Keratinocyte (primary cell): Measurements from ENCODE around the gene TJP3. TPM values are rescaled to one million over a fixed set of nuclear protein-coding genes. Genes with fewer than 3 reads are reported as not detected.

Experiments
- DNase-seq: peaks from one replicate; pipeline ENCODE4 v3.0.0-alpha.2; 2011; ENCODE audit warnings: low read depth, missing footprints, low spot score
- FAIRE-seq: peaks from 2 replicates; lab custom pipeline; 2011; peaks lifted over from hg19 to GRCh38; lab: Jason Lieb, UNC
- H2AFZ ChIP-seq: 2 replicates; pipeline ENCODE4 v1.6.0; 2012; ENCODE audit warnings: low read length, control low read depth, inconsistent platforms; ENCODE audit not compliant: control insufficient read depth
- H3K27ac ChIP-seq: 2 replicates; pipeline ENCODE4 v1.5.1; 2011; ENCODE audit warnings: low read length; ENCODE audit not compliant: control insufficient read depth, insufficient read depth
- H3K27me3 ChIP-seq: 3 replicates; pipeline ENCODE4 v1.6.0; 2011; ENCODE audit warnings: low read length; ENCODE audit not compliant: control insufficient read depth, insufficient read depth; ENCODE audit errors: extremely low read depth
- H3K36me3 ChIP-seq, 2 experiments: 2 replicates in 1 of 2; 3 replicates in 1 of 2; pipeline ENCODE4 v1.5.1; 2011; ENCODE audit warnings: low read length in 2 of 2, mild to moderate bottlenecking in 1 of 2; ENCODE audit not compliant: control insufficient read depth in 2 of 2, insufficient read depth in 2 of 2; ENCODE audit errors: extremely low read depth in 1 of 2
- H3K4me1 ChIP-seq: 3 replicates; pipeline ENCODE4 v1.5.1; 2011; ENCODE audit warnings: low read length; ENCODE audit not compliant: control insufficient read depth, insufficient read depth; ENCODE audit errors: extremely low read depth
- H3K4me2 ChIP-seq: 3 replicates; pipeline ENCODE4 v1.6.0; 2011; ENCODE audit warnings: low read depth, low read length; ENCODE audit not compliant: control insufficient read depth, insufficient read depth; ENCODE audit errors: extremely low read depth
- H3K4me3 ChIP-seq, 3 experiments: fragments of 200-600 bp in 1 of 3; sonication (generic) in 1 of 3; 2 replicates in 2 of 3; 3 replicates in 1 of 3; pipeline ENCODE4 v1.5.1; 2011 to 2016; ENCODE audit warnings: low read length in 3 of 3, mild to moderate bottlenecking in 3 of 3, control low read depth in 2 of 3, inconsistent platforms in 1 of 3, low read depth in 1 of 3, mixed read lengths in 1 of 3, mixed run types in 1 of 3, moderate library complexity in 1 of 3; ENCODE audit not compliant: control insufficient read depth in 2 of 3, insufficient read depth in 2 of 3; ENCODE audit errors: extremely low read depth in 1 of 3
- H3K79me2 ChIP-seq: 2 replicates; pipeline ENCODE4 v1.6.0; 2012; ENCODE audit warnings: low read length; ENCODE audit not compliant: control insufficient read depth, insufficient read depth
- H3K9ac ChIP-seq: 3 replicates; pipeline ENCODE4 v1.6.0; 2011; ENCODE audit warnings: low read length; ENCODE audit not compliant: control insufficient read depth, insufficient read depth; ENCODE audit errors: extremely low read depth
- H3K9me1 ChIP-seq: 3 replicates; pipeline ENCODE4 v1.6.0; 2011; ENCODE audit warnings: low read length; ENCODE audit not compliant: control insufficient read depth, insufficient read depth; ENCODE audit errors: extremely low read depth
- H3K9me3 ChIP-seq: 2 replicates; pipeline ENCODE4 v1.5.1; 2012; ENCODE audit warnings: low read depth, low read length; ENCODE audit not compliant: control insufficient read depth
- H4K20me1 ChIP-seq: 3 replicates; pipeline ENCODE4 v1.6.0; 2011; ENCODE audit warnings: low read length; ENCODE audit not compliant: control insufficient read depth, insufficient read depth; ENCODE audit errors: extremely low read depth
- EZH2 ChIP-seq: IDR thresholded peaks from one replicate; pipeline ENCODE4 v1.6.1; 2012; ENCODE audit warnings: inconsistent platforms, mild to moderate bottlenecking, low read length, moderate library complexity
- dilution Hi-C: fragments of 300-500 bp; cut with MboI; formaldehyde crosslinking; loops from one replicate; pipeline ENCODE4 v1.7.0; 2020; ENCODE audit warnings: low sequenced_read_pairs; ENCODE audit not compliant: extremely low pct_ligation_motif_present
- polyA plus RNA-seq, 5 experiments: library from polyadenylated mRNA; depleted of rRNA in 3 of 5; stranded (reverse) in 3 of 5; stranded (forward) in 1 of 5; unstranded in 1 of 5; fragments of >200 nt; gene quantifications; 1 replicate in 1 of 5; 2 replicates in 3 of 5; 3 replicates in 1 of 5; pipeline versions ENCODE4 v1.2.1 to v1.2.3, GENCODE V29; 2011 to 2012; ENCODE audit warnings: missing spikeins in 2 of 5, low read depth in 1 of 5, low replicate concordance in 1 of 5
- TF ChIP-seq, protein P1 (sequence below), 3 experiments: IDR thresholded peaks in 1 of 3; conservative IDR thresholded peaks in 1 of 3; optimal IDR thresholded peaks in 1 of 3; 2 replicates in 2 of 3; 3 replicates in 1 of 3; pipeline versions ENCODE3 to v1.5.1; 2011; ENCODE audit warnings: low read length in 3 of 3, mild to moderate bottlenecking in 3 of 3, moderate library complexity in 2 of 3, control low read depth in 1 of 3, inconsistent platforms in 1 of 3; ENCODE audit not compliant: insufficient read depth in 2 of 3; ENCODE audit errors: extremely low read depth in 1 of 3

TJP3 gene
- polyA plus RNA-seq, 1 donor (not counting 4 experiments of a cell fraction or from before 2014, with no cell fraction given): 0.08 TPM

- TF ChIP-seq, protein P1, sequence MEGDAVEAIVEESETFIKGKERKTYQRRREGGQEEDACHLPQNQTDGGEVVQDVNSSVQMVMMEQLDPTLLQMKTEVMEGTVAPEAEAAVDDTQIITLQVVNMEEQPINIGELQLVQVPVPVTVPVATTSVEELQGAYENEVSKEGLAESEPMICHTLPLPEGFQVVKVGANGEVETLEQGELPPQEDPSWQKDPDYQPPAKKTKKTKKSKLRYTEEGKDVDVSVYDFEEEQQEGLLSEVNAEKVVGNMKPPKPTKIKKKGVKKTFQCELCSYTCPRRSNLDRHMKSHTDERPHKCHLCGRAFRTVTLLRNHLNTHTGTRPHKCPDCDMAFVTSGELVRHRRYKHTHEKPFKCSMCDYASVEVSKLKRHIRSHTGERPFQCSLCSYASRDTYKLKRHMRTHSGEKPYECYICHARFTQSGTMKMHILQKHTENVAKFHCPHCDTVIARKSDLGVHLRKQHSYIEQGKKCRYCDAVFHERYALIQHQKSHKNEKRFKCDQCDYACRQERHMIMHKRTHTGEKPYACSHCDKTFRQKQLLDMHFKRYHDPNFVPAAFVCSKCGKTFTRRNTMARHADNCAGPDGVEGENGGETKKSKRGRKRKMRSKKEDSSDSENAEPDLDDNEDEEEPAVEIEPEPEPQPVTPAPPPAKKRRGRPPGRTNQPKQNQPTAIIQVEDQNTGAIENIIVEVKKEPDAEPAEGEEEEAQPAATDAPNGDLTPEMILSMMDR (optimal IDR thresholded peaks at IDR 0.05 in 1 of 3, IDR thresholded peaks at IDR 0.05 in 1 of 3, conservative IDR thresholded peaks at IDR 0.05 in 1 of 3; ENCODE audit: extremely low read depth in 1 of 3, insufficient read depth in 2 of 3, low read length in 3 of 3): no peak
- no peak for TF ChIP-seq EZH2
- Histone ChIP-seq H3K9me3 (peaks cover 6% of the 10 kb centered on the region), H3K4me2 (no peak overlapping the region), H3K4me1 (no peaks in the 10 kb centered on the region), H3K9me1 (no peaks in the 10 kb centered on the region), H3K4me3 (no peak overlapping the region), H3K27me3 (peaks cover 24% of the 10 kb centered on the region), H3K9ac (no peak overlapping the region), H2AFZ (no peak overlapping the region), H4K20me1 (no peaks in the 10 kb centered on the region), H3K36me3 (no peaks in the 10 kb centered on the region), H3K79me2 (no peaks in the 10 kb centered on the region), H3K27ac (no peak overlapping the region)
- dilution Hi-C loops: no loop called here
- FAIRE-seq: no peak
- no peak for DNase-seq
Observed at GRCh38 chr19:3781603-3782002, 73.4 kb downstream of the TJP3 start.

DNA sequence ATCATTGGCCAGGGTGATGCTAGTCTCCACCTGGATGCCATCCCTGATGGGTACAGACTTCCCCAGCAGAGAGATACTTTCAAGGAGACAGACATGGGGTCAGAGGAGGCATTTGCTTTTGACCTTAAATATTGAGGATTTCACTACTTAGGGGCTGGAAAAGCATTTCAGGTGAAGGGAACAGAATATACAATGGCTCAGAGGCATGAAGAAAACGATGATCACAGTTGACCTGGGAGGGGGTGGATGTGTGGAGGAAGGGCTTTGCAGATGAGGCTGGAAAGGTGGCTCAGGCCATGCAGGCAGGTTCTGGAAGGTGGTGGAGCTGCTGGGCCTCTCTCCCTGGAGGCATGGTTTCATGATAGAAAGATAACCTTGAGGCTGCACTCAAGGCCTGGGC, 74.1 kb downstream of the TJP3 start:
- dilution Hi-C loops: no loop called here
- H3K27me3 ChIP-seq: peaks cover 29% of the 10 kb centered on the region
- H3K4me2 ChIP-seq: no peak overlapping the region

More for the DNA sequence above, 74.1 kb downstream of the TJP3 start:
- H3K9ac ChIP-seq: no peak overlapping the region
- DNase-seq (no peak), FAIRE-seq (no peak)
- TF ChIP-seq EZH2: no peak
- TF ChIP-seq, protein P1 (optimal IDR thresholded peaks at IDR 0.05 in 1 of 3, IDR thresholded peaks at IDR 0.05 in 1 of 3, conservative IDR thresholded peaks at IDR 0.05 in 1 of 3; ENCODE audit: extremely low read depth in 1 of 3, insufficient read depth in 2 of 3, low read length in 3 of 3): no peak
- no peaks in the 10 kb centered on the region for H3K36me3 ChIP-seq
- peaks cover 6% of the 10 kb centered on the region for H3K9me3 ChIP-seq
- no peaks in the 10 kb centered on the region for H3K79me2 ChIP-seq
- H4K20me1 ChIP-seq: no peaks in the 10 kb centered on the region
- H3K9me1 ChIP-seq: no peaks in the 10 kb centered on the region
- H2AFZ ChIP-seq: no peak overlapping the region
- no peaks in the 10 kb centered on the region for H3K4me1 ChIP-seq
- no peak overlapping the region for H3K27ac ChIP-seq
- no peak overlapping the region for H3K4me3 ChIP-seq
